GM12865 (cell line): ENCODE results near the gene INPP4B.

Experiments
- DNase-seq: peaks from one replicate; pipeline ENCODE4 v3.0.0; 2010; ENCODE audit warnings: low read depth
- H3K4me3 ChIP-seq: 2 replicates; pipeline ENCODE4 v1.5.1; 2011; ENCODE audit warnings: mild to moderate bottlenecking, low read depth, low read length, control low read depth
- CTCF ChIP-seq: IDR thresholded peaks from 2 replicates; pipeline ENCODE4 v1.5.1; 2011; ENCODE audit warnings: low read length, control low read depth, low read depth, inconsistent platforms; ENCODE audit not compliant: insufficient read depth; ENCODE audit errors: missing control alignments

INPP4B gene

GRCh38 chr4:142065086-142065647, 780.9 kb downstream of the INPP4B start:
- TF ChIP-seq CTCF: no peak
- DNase-seq: no peak

GRCh38 chr4:142064181-142064580, 781.9 kb downstream of the INPP4B start:
- TF ChIP-seq CTCF: no peak

More at GRCh38 chr4:142065086-142065647, 780.9 kb downstream of the INPP4B start:
- H3K4me3 ChIP-seq: no peak overlapping the region

GRCh38 chr4:142045996-142046395, 800.1 kb downstream of the INPP4B start:
- no peak for DNase-seq
- TF ChIP-seq CTCF: no peak
- no peak overlapping the region for H3K4me3 ChIP-seq

More at GRCh38 chr4:142064181-142064580, 781.9 kb downstream of the INPP4B start:
- H3K4me3 ChIP-seq: no peak overlapping the region
- DNase-seq: no peak

- no peak overlapping the region for H3K4me3 ChIP-seq
- TF ChIP-seq CTCF: no peak
- DNase-seq: no peak
Measured at GRCh38 chr4:142044271-142044670, 801.8 kb downstream of the INPP4B start.

GRCh38 chr4:142043509-142043908, 802.6 kb downstream of the INPP4B start:
- no peak overlapping the region for H3K4me3 ChIP-seq
- no peak for DNase-seq
- TF ChIP-seq CTCF: no peak

- no peak overlapping the region for H3K4me3 ChIP-seq
- no peak for DNase-seq
- TF ChIP-seq CTCF: no peak
Measured at GRCh38 chr4:142041788-142042187, 804.3 kb downstream of the INPP4B start.

GRCh38 chr4:142040043-142040442, 806.1 kb downstream of the INPP4B start:
- no peak for DNase-seq
- TF ChIP-seq CTCF: no peak
- H3K4me3 ChIP-seq: no peak overlapping the region
